Rectal smooth muscle tissue (tissue), 1 donor: ENCODE measurements around the gene PDE9A.
A peak's percentile ranks its signal among the peaks of the same experiment; 100 is the strongest.

ENCODE experiments used
- H3K27ac ChIP-seq: one replicate; pipeline ENCODE4 v1.7.0; 2013; ENCODE audit warnings: low read depth, low read length, inconsistent platforms
- H3K27me3 ChIP-seq: one replicate; pipeline ENCODE4 v1.7.0; 2013; ENCODE audit warnings: low read length; ENCODE audit not compliant: control insufficient read depth, insufficient read depth
- H3K36me3 ChIP-seq: one replicate; pipeline ENCODE4 v1.7.0; 2013; ENCODE audit warnings: low read length; ENCODE audit not compliant: control insufficient read depth, insufficient read depth
- H3K4me1 ChIP-seq: one replicate; pipeline ENCODE4 v1.7.0; 2013; ENCODE audit warnings: low read length; ENCODE audit not compliant: control insufficient read depth, insufficient read depth
- H3K4me3 ChIP-seq: one replicate; pipeline ENCODE4 v1.7.0; 2013; ENCODE audit warnings: low read length
- H3K9ac ChIP-seq: one replicate; pipeline ENCODE4 v1.7.0; 2013; ENCODE audit warnings: low read length

PDE9A gene

DNA sequence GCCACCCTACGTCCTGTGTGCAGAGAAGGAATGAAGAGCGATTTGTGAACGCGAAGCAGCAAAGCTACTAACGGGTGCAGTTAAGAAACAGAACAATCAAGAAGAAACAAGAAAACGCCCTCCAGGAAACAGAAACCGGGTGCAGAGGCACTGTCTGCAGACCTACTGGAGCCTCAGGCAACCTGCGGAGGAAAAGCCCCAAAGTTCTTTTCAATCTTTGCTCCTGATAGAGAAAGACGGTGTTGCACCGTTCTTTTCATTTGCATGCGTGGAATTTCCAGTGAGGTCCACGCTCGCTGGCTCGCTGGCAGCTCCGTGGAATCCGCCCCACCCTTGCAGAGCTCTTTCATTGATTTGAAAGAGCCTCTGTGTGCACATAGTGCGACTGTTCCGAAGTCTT is 37.0 kb upstream of the PDE9A start:
- Histone ChIP-seq H3K27ac (no peak overlapping the region), H3K4me3 (peak overlapping the region; percentile 35), H3K27me3 (peaks cover 2% of the 10 kb centered on the region), H3K36me3 (no peaks in the 10 kb centered on the region), H3K9ac (no peak overlapping the region), H3K4me1 (no peaks in the 10 kb centered on the region)

DNA sequence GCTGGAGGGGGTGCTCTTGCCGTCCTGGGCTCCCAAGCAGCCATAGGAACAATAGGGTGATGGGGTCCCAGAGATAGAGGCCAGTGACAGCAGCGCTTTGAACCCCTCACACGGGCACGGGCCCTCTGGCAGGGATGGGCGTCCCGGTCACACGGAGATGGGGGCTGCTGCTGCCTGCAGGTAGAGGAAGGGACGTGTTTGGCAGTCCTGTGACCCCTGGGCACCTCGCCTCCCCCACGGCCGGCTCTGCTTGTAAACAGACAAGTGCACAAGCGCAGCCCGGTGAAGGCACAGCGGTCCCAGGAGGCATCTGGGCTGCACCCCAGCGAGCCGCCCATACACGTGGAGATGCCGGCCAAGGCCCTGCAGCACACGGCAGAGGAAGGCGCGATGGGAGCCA is 36.5 kb upstream of the PDE9A start:
- H3K4me1 ChIP-seq = no peaks in the 10 kb centered on the region
- H3K36me3 ChIP-seq = no peaks in the 10 kb centered on the region
- H3K9ac ChIP-seq = no peak overlapping the region
- peaks cover 2% of the 10 kb centered on the region for H3K27me3 ChIP-seq
- no peak overlapping the region for H3K27ac ChIP-seq
- H3K4me3 ChIP-seq = no peak overlapping the region

DNA sequence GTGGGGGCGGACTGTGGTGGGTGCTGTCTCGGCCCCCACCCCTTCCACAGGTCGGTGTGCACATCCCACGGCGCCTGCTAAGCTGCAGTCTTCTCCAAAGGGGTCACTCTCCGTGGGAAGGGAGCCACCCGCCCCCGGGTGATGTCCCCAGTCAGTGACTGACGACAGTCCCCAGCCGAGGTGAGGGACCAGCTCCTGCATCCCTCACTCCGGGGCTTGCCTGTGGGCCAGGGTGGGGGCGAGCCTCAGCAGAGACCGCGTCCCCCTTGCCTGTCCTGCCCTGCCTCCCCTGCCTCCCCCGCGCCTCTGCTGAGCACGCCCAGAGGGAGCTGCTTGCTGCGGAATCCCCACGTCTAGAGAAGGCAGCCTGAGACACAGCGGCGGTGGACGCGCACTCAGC is 35.9 kb upstream of the PDE9A start:
- H3K9ac ChIP-seq = no peak overlapping the region
- H3K4me1 ChIP-seq = no peaks in the 10 kb centered on the region
- H3K27ac ChIP-seq = no peak overlapping the region
- H3K4me3 ChIP-seq = no peak overlapping the region
- H3K27me3 ChIP-seq = peaks cover 2% of the 10 kb centered on the region
- H3K36me3 ChIP-seq = no peaks in the 10 kb centered on the region

DNA sequence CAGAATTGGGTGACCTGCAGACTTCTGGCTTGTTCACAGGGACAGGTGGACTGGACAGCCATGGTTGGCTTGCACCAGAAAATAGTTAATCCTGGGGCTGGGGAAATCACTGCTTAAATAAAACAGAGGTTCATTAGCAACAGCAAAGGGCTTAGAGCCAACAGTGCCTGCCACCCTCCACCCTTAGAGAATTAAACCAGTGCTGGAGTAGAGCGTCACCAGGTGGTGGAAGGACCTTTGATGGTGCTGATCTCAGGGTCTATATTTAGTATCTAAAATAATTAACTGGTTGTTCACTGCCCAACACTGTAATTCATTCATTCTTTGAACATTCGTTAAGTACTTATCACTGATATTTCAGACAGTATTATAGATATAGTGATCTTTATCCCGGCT is 34.7 kb upstream of the PDE9A start:
- no peaks in the 10 kb centered on the region for H3K36me3 ChIP-seq
- H3K9ac ChIP-seq = no peak overlapping the region
- no peaks in the 10 kb centered on the region for H3K4me1 ChIP-seq
- H3K27me3 ChIP-seq = peaks cover 2% of the 10 kb centered on the region
- no peak overlapping the region for H3K27ac ChIP-seq
- no peak overlapping the region for H3K4me3 ChIP-seq

DNA sequence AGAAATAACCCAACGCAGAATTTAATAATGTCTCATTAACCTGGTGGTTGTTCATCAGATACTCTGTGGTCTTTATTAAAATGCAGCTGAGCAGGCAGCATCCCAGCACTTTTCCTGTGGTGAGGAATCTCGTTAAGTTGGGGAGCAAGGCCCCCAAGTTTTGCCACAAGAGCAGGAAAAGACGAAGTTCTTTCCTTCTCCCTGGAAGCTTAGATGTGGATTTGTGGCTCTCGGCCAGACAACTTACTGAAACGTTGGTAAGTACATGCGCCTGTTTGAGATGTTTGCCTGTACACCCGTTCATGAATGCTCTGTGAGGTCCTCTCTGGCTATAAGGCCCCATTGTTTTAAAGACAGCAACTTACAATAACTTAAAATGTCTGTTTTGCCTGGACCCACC is 34.3 kb upstream of the PDE9A start:
- Histone ChIP-seq H3K27me3 (peaks cover 4% of the 10 kb centered on the region), H3K9ac (no peak overlapping the region), H3K4me3 (no peak overlapping the region), H3K36me3 (no peaks in the 10 kb centered on the region), H3K27ac (no peak overlapping the region), H3K4me1 (no peaks in the 10 kb centered on the region)

DNA sequence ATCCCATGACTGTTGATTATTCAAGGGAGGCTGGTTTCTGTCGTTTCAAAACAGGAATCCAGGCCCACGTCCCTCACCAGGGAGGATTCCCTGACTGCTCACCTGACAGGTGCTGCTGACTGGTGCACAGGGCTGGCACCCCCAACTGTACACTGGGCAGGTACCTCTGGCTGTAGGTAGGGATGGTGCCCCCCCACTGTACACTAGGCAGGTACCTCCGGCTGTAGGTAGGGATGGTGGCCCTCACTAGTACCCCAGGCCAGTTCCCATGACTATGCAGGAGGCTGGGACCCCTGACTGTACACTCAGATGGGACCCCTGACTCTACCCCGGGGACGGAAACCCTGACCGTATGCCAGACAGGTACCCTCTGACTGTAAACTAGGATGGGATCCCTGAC is 33.6 kb upstream of the PDE9A start:
- H3K4me3 ChIP-seq = no peak overlapping the region
- no peaks in the 10 kb centered on the region for H3K4me1 ChIP-seq
- no peaks in the 10 kb centered on the region for H3K36me3 ChIP-seq
- H3K9ac ChIP-seq = no peak overlapping the region
- H3K27me3 ChIP-seq = peaks cover 4% of the 10 kb centered on the region
- no peak overlapping the region for H3K27ac ChIP-seq

DNA sequence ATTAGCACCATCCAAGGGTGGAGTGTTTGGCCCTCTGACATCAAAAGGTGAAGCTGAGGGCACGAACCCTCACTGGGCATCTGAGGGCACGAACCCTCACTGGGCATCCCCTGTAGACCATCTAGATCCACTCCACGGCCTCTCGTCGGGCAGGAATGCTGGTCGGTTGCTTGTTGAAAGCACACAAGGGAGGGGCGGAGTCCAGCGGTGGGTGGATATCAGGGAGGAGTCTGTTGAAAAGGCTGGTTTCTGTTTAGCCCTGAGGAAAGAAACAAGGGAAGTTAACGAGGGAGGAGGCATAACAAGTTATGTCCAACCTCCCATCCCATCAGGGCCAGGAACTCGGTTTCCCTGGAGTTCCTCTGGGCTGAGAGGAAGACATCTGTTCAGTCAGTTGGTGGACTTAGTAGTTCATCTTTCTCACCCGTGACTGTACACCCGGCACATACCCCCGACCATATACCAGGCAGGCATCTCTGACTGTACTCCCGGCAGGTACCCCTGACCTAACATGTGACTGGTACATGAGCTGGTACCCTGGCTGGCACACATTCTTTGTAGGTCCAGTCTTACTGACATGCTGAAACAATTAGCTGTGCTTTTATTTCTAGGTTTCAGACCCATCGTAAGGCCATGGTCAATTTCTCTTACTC is 32.1 kb upstream of the PDE9A start:
- no peak overlapping the region for H3K9ac ChIP-seq
- H3K4me3 ChIP-seq = no peak overlapping the region
- H3K27ac ChIP-seq = no peak overlapping the region
- H3K27me3 ChIP-seq = peaks cover 4% of the 10 kb centered on the region
- H3K36me3 ChIP-seq = no peaks in the 10 kb centered on the region
- no peaks in the 10 kb centered on the region for H3K4me1 ChIP-seq

DNA sequence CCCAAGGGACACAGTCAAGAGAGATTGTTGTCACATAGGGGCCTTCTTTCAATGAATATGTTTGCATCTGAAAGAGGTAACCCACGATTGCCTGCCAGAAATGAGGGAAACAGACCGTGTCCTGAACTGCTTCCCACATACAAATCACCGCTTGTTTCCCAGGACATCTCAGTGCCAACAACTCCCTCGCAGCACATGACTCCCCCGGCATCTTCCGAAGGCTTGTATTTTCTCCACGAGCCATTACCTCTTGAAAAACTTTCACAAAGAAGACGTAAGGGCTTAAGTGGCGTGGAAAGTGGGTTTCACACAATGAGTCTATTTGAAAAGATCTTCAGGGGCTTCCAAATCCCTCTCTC is 31.6 kb upstream of the PDE9A start:
- Histone ChIP-seq H3K27me3 (peaks cover 4% of the 10 kb centered on the region), H3K27ac (no peak overlapping the region)

DNA sequence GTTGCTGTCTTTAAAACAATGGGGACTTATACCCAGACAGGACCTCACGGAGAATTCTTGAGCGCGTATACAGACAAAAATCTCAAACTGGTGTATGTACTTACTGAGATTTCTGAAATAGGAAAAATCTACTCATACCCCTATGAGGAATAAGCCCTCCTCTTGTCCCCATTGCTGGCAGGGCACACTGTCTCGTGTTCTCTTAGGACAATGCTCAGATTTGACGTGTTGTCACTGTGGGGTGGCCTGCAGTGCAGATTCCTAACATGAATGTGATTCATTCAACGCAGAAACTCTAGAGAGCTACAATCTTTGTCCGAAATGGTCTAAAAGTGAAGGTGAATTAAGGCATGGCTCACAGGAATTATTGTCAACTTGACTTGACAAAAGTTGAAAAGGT is 31.1 kb upstream of the PDE9A start:
- H3K4me1 ChIP-seq = no peaks in the 10 kb centered on the region
- H3K27me3 ChIP-seq = peaks cover 4% of the 10 kb centered on the region
- H3K4me3 ChIP-seq = no peak overlapping the region
- H3K9ac ChIP-seq = no peak overlapping the region
- no peak overlapping the region for H3K27ac ChIP-seq
- H3K36me3 ChIP-seq = no peaks in the 10 kb centered on the region

More for the DNA sequence above, 31.6 kb upstream of the PDE9A start:
- Histone ChIP-seq H3K36me3 (no peaks in the 10 kb centered on the region), H3K4me3 (no peak overlapping the region), H3K4me1 (no peaks in the 10 kb centered on the region), H3K9ac (no peak overlapping the region)

DNA sequence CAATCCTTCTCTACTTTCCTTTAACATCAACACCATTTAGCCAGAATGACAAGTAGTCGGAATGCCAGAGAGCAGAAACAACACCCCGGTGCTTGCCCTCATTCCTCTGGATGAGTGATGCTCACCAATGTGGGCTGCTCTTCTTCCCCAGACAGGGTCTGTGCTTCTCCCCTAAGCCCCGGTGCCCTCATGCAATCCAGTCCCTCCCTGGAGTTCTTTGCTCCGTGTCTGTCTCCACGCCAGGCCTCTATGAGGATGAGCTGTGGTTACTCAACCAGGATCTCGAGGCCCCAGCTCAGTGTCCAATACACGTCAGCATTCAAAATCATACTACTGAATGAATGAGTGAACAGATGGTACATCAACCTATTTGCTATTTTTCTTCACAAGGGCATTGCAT is 29.7 kb upstream of the PDE9A start:
- Histone ChIP-seq H3K4me1 (no peaks in the 10 kb centered on the region), H3K9ac (no peak overlapping the region), H3K4me3 (no peak overlapping the region), H3K36me3 (no peaks in the 10 kb centered on the region), H3K27me3 (peaks cover 4% of the 10 kb centered on the region), H3K27ac (no peak overlapping the region)

DNA sequence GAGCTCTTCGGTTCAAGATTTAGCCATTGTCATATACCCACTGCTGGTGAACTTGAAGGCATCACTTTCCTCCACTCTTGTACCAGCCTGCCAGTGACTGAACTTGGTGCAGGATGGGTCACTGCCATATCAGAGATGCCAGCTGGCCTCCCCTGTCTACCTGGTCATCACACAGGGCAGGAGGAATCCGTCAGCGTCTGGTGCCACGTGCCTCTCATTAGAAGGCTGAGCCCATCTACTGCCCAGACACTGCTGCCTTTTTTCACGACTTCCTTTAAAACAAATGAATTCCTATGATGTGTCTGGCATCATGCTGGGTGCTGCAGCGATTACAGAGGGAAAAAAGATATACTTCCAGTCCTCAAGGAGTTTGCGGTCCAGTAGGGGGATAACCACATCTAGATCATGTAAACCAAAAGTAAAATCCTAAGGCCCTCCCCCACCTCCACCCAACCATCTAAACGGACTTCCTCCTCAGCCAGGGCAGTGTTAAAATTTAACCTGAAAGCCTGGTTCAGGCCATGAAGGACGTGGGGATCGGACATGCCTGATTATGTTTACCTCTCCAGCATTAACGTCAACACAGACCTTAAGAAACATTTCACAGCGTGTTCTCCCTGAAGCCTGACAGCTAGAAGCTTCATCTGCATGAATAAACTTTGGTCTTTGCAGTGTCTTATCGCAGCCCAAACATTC is 29.2 kb upstream of the PDE9A start:
- H3K27me3 ChIP-seq = peaks cover 4% of the 10 kb centered on the region
- H3K9ac ChIP-seq = no peak overlapping the region
- no peak overlapping the region for H3K4me3 ChIP-seq
- H3K4me1 ChIP-seq = no peaks in the 10 kb centered on the region
- H3K36me3 ChIP-seq = no peaks in the 10 kb centered on the region
- H3K27ac ChIP-seq = no peak overlapping the region

DNA sequence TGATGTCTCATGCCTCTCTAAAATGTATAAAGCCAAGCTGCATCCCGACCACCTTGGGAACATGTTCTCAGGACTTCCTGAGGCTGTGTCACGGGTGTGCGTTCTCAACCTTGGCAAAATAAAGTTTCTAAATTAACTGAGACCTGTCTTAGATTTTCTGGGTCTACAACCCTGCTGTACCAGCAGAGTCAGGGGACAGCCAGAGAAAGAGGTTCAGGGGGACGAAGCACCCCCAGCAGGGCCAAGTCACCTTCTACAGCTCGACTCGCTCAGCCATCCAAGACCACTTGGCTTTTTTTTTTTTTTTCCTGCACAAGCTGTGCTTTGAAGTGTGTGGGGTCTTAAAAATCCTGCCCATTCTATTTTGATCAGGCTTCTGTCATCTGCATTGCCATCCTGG is 28.5 kb upstream of the PDE9A start:
- no peak overlapping the region for H3K27ac ChIP-seq
- H3K4me3 ChIP-seq = no peak overlapping the region
- H3K27me3 ChIP-seq = peaks cover 2% of the 10 kb centered on the region
- H3K9ac ChIP-seq = no peak overlapping the region
- H3K4me1 ChIP-seq = no peaks in the 10 kb centered on the region
- no peaks in the 10 kb centered on the region for H3K36me3 ChIP-seq

DNA sequence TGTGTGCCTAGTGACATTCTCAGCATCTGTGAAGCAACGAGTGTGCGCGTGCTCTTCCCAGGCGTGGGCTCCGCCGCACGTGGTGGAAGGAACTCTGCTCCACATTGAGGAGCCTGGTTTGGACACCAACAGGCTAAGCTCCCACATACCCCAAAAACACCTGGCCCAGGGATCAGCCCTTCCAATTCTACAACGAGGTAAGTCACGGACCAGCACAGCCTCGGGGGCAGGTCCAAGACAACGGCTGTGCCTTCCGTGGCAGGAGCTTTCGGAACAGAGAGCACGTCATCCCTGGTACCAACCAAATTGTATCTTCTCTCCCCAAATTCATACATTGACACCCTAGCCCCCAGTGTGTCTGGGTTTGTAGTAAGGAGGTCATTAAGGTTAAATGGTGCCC is 27.2 kb upstream of the PDE9A start:
- H3K27ac ChIP-seq = no peak overlapping the region
- peaks cover 3% of the 10 kb centered on the region for H3K27me3 ChIP-seq
- no peak overlapping the region for H3K9ac ChIP-seq
- H3K36me3 ChIP-seq = no peaks in the 10 kb centered on the region
- H3K4me1 ChIP-seq = no peaks in the 10 kb centered on the region
- no peak overlapping the region for H3K4me3 ChIP-seq
